OCI-LY3 (cell line): Measurements from ENCODE around the gene CD300H.

ENCODE experiments used
- CTCF ChIP-seq: fragments of 200-600, 300-600 bp; sonication (generic); IDR thresholded peaks from 2 replicates; pipeline ENCODE4 v1.5.1; 2014; ENCODE audit warnings: antibody characterized with exemption, low read length, low read depth
- EZH2phosphoT487 ChIP-seq: fragments of 200-600 bp; shearing (Covaris generic); IDR thresholded peaks from 2 replicates; pipeline ENCODE4 v1.6.1; 2018; ENCODE audit warnings: antibody characterized with exemption, mixed run types, low read depth

GRCh38 chr17:74571621-74572270, 4.4 kb upstream of the CD300H start:
- TF ChIP-seq CTCF (no peak), EZH2phosphoT487 (no peak)
